Femur (tissue), 1 donor: ENCODE measurements around the gene TRAF3.

Experiments used
- DNase-seq: peaks from one replicate; pipeline ENCODE4 v3.0.0-alpha.2; 2017

Gene TRAF3

DNA sequence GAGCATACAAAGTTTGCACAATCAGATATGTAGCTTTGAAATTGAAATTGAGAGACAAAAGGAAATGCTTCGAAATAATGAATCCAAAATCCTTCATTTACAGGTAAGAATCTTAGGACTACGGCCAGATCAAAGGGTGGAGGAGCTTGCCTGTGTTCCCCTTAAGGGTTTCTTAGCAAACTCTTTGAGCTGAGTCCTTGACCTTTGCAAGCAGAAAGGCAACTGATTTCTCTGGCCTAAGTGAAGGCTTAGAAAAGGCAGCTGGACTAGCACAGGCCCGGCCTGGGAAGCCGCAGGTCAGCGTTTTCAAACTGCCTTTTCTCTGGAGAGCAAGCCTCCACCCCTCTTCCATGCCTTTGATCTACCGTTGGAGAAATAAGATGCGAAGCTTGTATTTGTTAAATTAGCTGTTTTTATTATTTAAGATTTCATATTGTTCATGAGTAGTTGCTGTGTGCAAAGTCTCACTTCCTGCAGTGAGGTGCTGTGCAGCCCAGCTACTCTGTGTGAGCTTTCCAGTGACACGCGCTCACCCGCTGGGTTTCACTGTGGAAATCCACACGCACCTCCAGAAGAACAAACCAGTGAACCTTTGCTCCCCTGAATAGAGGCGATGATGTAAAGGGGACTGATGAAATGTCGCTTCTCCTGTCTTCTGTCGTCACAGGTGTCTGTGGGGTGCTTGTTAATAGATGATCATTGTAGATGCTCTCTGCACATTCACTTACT, 120.2 kb downstream of the TRAF3 start:
- DNase-seq, result no peak

DNA sequence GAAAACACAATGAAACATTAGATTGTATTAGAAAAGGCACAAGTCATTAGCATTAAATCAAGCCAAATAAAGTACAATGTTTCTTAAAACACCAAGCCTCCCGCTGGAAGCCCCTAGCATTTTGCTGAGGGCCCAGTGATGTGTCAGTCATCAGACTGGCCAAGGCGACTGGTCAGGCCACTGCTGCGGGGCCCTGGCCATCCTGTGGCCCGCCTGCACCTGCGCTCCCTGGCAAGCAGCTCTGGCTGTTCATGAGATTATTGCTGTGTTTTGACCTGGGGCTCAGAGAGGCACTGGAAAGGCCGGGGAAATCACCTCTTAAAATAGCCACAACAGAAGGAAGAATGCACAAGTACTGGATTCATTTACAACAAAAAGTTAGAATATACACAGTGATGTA, 121.0 kb downstream of the TRAF3 start:
- DNase-seq, result no peak

DNA sequence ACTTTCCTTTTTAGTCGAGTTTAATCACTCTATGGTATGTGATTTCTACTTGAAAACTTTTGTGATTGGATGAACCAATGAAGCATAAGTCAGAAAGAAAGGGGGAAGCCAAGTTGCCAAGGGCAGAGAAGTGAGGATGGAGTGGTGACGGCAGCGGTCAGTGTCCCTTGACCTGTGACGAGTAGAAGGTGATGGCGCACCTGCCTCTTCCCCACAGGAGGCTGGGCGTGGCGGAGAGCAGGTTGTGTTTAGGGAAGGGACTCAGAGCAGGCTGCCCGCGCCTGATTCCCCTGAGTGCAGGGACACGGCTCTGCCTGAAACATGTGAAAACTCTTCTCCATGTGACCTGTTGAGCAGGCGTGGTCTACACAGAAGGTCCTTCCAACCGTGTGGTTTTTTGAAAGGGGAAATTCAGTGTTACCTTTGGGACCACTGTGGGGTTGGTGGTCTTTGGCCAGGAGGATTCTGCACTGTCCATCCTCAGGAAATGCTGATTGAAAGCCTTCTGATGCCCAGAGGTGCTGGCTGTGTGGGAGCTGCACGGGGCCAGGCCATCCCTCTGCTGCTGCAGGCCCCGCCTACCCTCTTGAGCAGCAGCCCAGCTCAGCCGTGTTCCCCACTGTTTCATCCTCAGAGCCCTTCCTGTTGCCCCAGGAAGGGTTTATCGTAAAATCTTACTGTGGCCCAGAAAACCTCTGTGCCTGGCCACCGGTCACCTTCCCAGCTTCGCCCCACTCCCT, 121.7 kb downstream of the TRAF3 start:
- no peak for DNase-seq

DNA sequence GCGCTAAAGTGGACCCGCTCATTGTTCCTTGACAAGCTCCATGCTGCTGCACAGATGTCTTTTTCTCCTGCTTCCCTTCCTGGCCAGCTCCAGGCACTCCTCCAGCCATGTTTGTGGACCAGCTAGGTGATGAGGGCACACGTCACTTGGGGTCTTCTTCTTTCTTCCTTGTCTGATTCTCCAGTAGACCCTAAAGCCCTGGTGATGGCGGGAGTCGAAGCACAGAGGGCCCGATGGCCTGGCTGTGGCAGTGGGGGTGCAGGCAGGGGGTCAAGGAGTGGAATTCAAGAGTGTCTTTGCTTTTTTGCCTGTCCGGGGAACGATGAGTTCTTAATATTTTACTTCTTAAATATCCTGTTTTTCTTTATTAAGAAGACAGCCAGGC, 122.3 kb downstream of the TRAF3 start:
- DNase-seq, result no peak

DNA sequence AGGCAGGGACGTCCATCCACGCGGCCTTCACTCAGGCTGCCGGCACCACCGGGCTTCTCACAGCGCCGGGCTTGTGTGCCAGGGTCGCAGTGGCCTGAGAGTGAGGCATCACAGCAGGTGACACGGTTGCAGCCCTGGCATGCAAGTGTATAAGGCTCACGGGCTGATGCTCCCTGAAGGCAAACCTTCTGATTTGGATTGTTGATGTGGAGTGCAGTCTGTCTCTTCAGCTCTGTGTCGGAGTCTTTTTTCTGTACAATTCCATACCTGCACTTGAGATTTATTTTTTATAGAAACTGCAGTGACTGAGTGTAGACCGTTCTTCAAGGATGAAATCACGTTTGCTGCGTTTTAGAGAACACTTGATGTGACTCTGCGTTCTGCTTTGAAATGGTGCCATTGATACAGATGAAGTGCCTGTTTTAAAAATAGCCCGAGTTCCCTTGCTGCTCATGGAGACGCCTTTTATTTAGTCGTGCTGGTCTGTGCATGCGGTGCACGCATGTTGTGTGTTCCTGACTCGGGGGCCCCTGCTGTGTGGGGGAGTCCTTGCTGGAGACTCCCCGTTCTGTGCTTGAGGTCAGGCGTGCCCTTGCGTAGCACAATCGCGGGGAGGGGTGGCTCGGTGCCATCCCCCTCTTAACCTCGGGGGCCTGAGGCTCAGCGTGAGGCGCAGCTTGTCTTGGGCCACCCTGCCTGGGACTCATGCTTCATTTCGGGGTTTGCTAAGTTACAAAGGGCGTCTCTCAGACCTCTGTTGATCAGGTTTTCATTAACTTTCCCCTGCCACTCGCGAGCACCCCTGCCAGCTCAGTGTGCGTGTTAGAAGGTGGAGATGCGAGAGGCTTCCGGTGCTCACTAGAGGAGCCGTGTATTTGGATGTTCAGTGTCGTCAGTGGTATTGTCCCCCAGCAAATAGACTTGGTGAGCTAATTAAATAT, 123.7 kb downstream of the TRAF3 start:
- DNase-seq, result no peak

DNA sequence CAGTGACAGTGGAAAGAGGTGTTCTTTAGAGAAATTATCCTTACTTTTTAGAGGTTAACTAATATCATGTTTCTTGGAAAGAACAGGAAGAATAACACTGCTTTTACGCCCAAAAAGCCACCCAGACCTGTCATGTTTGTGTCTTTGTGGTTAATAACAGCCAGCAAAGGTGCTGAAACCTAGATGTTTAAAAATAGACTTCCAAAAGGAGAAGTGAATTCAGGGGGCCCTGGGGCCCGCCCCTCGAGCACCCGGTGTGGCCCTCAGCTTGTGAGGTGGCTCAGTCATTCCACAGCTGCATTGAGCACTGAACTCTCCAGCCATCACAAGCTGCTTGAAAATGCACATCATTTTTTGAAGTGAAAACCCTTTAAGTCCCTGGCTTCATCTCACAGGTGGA, 124.4 kb downstream of the TRAF3 start:
- no peak for DNase-seq

DNA sequence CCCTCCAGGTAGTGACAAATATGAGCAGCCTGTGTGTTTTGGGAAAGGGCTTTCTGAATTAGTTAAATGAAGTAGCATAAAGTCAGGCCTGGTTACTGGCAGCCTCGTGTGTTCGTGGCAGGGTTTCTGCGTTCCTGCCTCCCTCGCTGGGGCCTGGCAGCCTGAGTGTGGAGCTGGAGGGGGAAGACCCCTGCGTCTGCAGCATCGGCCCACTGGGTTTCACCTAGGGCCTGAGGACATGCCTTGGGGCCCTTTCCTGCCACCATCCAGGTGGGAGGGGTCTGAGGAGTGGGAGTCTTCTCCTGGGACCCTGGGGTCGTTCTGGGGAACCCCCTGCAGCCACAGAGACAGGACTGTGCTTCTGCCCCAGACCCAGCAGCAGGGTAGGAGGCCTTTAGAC, 124.8 kb downstream of the TRAF3 start:
- DNase-seq, result no peak

DNA sequence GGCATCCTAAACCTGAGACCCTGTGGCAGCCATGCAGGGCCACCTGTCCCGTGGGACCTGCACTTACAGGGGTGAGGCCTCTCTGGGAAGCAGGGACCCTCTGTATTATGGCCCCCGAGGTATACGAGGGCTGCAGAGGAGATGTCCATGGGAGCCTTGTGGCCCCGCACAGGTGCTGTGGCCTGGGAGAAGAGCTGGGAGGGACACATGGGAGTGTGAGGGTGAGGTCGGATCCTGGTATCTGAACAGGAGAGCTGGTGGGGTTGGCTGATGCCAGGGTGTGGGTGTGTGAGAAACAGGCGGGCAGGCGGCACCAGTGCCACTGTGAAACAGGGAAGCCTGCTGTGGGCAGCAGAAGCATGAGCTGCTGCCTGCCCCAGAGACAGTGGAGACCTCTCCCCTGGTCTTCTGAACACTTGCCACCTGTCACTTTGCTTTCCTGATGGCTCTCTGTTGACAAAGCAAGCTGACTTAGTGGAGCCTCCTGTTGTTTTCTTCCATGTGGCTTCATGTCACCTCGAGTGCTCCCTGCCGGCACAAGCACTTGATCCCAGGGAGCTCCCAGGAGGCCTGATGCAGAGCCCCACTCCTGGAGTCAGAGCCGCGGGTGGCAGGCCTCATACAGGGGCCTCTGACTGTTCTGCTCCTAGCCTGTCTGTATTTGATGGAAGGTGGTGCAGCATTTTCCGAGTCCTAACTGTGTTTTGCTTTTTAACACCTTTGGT, 125.4 kb downstream of the TRAF3 start:
- DNase-seq, result no peak

DNA sequence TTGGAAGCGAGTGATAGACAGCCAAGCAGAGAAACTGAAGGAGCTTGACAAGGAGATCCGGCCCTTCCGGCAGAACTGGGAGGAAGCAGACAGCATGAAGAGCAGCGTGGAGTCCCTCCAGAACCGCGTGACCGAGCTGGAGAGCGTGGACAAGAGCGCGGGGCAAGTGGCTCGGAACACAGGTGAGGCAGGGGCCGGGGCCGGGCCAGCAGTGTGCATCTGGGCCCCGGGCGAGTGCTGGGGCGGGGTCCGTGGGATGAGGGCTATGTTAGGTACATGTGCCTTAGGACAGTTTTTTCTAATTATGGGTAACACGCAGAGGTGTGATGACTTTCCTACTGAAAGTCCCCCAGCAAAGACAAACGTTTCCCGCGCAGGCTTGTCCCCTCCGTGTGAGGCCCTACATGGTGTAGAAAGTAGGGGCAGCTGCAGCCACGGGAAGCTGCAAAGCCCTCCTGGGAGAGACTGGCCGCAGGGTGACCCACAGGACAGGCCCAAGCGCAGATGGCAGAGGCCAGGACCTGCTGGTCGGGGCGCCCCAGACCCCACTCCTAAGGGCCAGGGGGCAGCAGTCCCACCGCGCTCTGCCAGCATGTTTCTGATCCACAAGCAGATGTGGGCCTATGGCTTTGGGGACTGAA, 126.1 kb downstream of the TRAF3 start:
- DNase-seq, result no peak

DNA sequence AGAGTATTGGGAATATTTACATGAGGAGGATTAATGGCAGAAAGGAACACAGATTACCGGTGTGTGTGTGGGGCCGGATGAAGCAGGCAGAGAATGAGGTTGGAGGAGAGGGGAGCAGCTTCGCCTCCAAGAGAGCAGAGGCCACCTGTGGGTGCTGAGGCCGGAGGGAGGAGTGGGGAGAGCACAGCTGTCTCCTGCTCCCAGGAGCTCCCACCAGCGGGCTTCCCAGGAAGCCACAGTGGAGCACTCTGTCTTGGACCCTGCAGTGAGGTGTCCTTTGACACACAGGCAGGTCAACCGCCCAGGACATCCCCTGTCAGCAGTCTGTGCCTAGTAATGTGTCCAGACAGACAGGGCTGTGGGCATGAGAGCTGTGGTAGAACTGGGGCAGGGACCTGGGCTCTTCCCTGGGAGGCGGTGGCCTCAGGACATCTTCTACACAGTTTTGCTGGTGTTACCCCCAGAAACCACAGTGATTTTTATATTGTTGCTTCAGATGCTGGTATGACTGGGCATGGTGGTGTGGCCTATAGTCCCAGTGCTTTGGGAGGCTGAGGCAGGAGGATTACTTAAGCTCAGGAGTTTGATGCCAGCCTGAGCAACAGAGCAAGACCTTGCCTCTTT, 126.8 kb downstream of the TRAF3 start:
- no peak for DNase-seq

DNA sequence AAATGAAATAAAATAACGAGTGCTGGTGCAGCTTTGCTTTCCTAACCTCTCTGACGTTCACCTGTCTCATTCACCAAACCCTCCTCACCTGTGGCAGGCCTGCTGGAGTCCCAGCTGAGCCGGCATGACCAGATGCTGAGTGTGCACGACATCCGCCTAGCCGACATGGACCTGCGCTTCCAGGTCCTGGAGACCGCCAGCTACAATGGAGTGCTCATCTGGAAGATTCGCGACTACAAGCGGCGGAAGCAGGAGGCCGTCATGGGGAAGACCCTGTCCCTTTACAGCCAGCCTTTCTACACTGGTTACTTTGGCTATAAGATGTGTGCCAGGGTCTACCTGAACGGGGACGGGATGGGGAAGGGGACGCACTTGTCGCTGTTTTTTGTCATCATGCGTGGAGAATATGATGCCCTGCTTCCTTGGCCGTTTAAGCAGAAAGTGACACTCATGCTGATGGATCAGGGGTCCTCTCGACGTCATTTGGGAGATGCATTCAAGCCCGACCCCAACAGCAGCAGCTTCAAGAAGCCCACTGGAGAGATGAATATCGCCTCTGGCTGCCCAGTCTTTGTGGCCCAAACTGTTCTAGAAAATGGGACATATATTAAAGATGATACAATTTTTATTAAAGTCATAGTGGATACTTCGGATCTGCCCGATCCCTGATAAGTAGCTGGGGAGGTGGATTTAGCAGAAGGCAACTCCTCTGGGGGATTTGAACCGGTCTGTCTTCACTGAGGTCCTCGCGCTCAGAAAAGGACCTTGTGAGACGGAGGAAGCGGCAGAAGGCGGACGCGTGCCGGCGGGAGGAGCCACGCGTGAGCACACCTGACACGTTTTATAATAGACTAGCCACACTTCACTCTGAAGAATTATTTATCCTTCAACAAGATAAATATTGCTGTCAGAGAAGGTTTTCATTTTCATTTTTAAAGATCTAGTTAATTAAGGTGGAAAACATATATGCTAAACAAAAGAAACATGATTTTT, 128.2 kb downstream of the TRAF3 start:
- no peak for DNase-seq

DNA sequence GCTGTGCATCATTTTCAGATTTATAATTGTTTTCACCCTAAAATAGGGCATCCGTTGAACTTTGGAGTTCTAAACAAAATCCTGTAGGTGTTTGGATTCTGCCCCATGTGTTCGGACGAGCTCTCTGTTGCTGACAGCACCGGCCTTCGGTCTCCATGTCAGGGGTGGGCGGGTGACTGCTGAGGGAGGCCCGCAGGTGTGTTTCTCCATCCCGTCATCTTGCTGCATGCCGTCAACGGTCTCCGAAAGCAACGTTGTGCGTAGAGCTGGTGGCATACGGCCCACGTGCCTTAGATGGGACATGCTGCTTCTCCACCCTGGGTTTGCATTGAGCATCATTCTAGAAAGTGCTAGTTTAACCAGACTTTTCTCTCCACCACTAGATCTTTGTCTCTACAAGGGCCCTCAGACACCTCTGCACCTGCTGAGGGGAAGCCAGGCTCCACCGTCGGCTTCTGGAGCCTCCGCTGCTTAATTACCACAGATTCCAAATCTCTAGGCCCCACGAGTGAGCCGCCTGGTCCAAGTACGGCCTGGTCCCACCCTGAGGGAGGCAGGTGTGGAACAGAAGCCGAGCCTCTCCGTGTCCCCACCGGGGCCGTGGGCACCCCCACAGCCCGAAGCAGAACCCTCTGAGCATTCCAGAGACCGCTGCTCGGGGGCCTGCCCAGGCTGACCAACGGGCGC, 129.5 kb downstream of the TRAF3 start:
- no peak for DNase-seq

DNA sequence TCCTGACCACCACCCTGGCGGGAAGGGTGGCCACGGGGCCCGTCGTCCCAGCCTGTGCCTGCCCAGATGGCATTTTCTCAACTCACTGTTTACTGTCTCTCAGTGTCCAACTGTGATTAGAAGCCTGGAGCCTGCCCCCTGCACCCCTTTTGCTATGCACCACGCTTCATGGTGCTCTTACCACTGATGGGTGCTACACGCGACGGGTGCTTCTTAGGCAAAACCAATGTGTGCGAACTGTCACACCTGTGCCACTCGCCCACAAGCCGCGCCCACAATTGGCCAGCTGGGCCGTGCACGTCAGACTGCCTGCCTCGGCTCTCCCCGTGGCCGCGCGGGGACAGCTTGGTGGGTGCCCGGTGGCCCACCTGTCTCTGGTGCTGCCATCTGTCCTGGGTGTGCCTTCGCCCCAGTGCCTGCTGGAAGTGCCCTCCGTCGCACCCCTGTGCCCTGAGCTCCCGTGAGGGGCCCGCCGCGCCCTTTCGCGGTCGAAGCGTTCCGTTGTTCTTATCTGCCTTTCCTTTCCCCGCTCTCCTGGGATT, 130.1 kb downstream of the TRAF3 start:
- no peak for DNase-seq

DNA sequence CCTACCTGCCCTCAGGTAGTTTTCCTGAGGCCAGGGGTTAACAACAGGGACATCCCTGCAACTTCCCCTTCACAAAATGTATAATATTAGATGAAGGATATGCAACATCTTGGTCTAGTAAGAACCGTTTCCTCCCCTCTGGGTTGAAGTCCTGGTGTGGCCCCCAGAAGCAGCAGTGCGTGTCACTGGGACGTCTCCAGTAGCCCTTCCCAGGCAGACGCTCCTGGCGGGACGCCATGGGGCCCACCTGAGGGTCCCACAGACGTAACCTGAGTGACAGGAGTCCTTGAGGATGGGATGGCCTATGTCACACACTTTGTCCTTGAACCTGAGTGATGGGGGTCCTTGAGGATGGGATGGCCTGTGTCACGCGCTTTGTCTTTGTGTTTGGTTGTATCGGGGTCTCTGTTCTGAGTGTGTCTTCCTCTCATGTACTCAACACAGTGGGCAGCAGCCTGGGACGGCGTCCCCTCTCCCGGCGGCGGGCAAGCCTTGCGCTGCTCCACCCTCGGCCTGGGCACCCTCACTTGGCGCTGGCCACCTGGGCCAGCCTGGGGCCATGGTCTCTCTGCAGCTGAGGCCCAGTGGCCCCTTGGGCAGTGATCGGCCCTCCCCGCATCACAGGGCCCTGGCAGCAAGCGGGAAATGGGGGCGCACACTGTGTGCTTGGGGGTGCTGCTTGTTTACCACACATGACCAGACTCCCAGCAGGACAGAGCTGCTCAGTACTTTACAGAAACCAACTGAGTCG, 130.9 kb downstream of the TRAF3 start:
- no peak for DNase-seq

DNA sequence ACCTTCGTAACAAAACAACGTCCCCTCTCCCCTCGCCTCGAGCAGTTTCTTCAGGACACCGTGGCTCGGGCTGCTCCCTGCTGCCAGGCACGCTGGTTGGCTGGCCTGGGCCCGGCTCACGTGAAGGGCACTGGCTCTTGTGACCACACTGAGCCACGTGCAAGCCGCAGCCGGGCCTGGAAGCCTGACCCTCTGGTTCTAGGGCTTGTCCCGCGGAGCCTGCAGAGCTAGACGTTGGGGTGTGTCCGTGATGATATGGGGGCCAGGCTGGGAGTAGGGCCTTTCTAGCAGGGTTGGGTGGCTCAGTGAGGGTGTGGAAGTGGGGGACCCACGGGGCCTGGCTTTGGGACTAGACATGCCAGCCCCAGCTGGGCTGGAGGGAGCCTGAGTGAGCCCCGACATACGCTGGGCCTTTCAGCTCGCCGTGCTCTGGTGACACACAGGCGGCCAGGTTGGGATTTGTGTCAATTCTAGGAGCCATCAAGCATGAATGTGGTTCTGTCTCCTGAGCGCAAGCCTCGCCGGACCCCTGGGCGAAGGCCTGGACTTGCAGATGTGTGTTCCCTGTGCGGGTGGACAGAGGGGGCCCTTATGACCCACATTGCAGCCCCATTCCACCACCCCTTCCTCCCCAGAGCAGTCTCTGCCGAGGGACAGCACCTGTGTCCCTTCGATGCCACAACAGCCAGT, 131.7 kb downstream of the TRAF3 start:
- DNase-seq, result no peak

DNA sequence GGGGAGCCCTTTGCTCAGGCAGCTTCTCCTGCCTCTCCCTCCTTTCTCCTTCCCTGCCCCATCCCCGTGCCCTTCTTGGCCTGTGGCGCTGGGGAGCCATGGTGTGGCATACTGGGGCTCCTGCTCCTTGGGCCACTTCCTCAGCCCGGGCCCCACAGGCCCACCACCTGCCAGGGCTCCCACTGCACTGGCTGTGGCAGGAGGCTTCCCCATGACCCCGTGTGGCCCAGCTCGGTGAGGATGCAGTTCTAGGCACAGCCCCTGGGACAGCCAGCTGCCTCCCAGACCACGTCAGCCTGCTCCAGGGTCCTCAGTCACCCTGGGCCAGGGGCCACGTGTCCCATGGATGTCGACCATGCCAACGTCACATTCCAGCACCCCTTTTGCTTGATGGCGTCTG, 132.2 kb downstream of the TRAF3 start:
- no peak for DNase-seq

DNA sequence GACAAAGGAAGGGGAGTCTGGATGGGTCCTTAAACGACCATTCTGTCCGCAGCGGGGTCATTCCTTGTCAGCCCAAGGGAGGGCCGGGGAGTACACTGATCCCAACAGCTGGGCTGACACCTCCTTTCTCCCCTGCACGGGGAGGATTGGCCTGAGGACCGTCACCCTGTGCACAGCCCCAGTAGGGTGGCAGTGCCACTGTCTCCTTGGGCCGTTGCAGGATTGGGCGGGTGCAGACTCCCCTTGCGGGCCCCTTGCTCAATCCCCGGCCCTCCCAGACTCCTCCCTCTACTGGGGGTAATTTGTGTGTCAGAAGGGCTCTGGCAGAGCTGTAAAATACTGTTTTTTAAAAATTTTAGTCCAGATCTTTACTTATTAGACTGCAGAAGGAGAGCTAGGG, 132.7 kb downstream of the TRAF3 start:
- DNase-seq, result no peak

DNA sequence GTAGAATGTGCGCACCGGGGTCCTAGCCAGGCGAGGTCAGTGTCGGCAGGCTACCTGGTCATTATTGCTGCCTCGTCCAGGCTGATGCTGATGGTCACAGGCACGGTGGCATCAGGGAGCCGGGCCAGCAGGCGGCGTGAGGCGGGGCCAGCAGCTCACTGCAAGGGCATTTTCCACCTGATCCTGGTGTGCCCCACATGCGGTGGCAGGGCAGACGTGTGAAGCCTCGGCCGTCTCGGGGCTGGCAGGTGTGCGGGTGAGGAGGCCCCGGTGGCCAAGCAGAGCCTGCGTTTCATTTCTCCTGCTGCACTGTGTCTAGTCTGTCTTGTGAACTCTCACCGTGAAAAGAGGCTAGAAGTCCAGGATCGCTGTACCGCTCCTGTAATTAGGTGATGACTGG, 133.2 kb downstream of the TRAF3 start:
- DNase-seq, result no peak
